Measurements from ENCODE around the gene CHRNA1.

GRCh38 chr2:174780856-174781255 lies 16.6 kb upstream of the CHRNA1 start:
- TF ChIP-seq CTCF (IDR thresholded peaks at IDR 0.05) (no peak), POLR2A (IDR thresholded peaks at IDR 0.05) (no peak)

Measured in lower leg skin (tissue), 3 donors.